Epithelial cell of esophagus (primary cell): ENCODE data around the gene CACNA1B.

Source experiments
- DNase-seq: peaks from one replicate; pipeline ENCODE4 v3.0.0; 2010; ENCODE audit warnings: low read depth
- H3K4me3 ChIP-seq: 2 replicates; pipeline ENCODE4 v1.5.1; 2011; ENCODE audit warnings: mild to moderate bottlenecking, low read length, control low read depth
- TF ChIP-seq, protein P1 (sequence below): IDR thresholded peaks from 2 replicates; pipeline ENCODE4 v1.5.1; 2011; ENCODE audit warnings: low read depth, mild to moderate bottlenecking, low read length, control low read depth, inconsistent platforms; ENCODE audit not compliant: insufficient read depth; ENCODE audit errors: missing control alignments

CACNA1B gene

DNA sequence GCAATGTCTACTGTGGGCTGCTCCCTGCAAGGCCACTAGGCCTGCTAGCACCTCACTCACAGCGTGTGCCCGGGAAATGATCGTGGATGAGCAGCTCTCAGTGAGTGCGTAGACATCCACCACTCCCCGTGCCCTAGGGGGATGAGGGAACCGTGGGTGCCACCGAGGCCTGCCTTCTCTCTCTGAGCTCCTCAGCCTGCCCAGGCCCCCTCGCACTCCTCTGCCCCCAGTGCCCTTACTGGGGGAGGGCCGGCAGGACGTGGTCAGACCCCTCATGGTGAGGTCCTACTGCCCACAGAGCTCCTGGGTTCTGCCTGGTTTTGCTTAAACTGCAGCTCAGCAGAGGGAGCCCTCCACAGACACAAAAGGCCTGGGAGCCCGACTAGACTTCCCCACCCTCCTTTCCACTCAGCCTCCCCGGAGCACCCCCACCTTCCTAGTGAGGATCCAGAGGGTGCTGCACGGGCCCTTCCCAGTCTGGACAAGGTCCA lies 220.0 kb downstream of the CACNA1B start:
- TF ChIP-seq, protein P1, sequence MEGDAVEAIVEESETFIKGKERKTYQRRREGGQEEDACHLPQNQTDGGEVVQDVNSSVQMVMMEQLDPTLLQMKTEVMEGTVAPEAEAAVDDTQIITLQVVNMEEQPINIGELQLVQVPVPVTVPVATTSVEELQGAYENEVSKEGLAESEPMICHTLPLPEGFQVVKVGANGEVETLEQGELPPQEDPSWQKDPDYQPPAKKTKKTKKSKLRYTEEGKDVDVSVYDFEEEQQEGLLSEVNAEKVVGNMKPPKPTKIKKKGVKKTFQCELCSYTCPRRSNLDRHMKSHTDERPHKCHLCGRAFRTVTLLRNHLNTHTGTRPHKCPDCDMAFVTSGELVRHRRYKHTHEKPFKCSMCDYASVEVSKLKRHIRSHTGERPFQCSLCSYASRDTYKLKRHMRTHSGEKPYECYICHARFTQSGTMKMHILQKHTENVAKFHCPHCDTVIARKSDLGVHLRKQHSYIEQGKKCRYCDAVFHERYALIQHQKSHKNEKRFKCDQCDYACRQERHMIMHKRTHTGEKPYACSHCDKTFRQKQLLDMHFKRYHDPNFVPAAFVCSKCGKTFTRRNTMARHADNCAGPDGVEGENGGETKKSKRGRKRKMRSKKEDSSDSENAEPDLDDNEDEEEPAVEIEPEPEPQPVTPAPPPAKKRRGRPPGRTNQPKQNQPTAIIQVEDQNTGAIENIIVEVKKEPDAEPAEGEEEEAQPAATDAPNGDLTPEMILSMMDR: no peak
- no peak overlapping the region for H3K4me3 ChIP-seq
- DNase-seq: no peak

DNA sequence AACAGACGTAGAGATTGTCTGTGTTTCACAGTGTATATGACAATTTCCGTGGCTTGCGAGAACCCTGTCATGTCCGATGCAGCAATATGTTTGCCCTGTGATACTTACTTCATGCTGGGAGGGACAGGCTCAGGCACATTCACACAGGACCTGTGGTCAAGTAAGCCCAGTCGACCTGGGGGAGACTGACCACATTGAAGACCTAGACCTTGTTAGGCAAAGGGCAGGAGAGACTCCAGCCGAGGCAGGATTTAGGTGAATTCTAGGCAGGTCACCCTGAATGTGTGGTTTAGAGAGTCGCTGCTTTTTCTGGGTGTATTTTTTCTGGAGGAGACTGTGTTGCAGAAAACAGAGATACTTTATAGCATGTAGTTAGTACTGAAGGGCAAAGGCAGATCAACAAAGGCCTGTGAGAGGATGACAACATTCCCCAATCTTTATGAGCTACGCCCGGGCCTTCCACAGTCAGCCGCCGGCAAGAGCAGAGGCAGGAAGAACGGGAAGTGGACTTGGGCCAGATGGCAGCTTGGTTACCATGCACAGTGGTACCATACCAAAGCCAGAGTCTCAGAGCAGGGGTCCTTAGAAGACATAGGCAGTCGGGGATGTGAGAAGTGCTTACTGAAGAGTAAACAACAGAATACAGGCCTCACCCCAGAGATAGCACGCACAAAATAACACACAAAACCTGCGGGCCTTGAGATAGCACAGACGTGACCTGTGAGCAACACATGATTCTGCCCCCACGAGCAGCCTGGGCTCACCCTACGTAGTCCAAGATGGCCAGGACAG lies 220.7 kb downstream of the CACNA1B start:
- no peak for DNase-seq
- TF ChIP-seq, protein P1: no peak
- no peak overlapping the region for H3K4me3 ChIP-seq

DNA sequence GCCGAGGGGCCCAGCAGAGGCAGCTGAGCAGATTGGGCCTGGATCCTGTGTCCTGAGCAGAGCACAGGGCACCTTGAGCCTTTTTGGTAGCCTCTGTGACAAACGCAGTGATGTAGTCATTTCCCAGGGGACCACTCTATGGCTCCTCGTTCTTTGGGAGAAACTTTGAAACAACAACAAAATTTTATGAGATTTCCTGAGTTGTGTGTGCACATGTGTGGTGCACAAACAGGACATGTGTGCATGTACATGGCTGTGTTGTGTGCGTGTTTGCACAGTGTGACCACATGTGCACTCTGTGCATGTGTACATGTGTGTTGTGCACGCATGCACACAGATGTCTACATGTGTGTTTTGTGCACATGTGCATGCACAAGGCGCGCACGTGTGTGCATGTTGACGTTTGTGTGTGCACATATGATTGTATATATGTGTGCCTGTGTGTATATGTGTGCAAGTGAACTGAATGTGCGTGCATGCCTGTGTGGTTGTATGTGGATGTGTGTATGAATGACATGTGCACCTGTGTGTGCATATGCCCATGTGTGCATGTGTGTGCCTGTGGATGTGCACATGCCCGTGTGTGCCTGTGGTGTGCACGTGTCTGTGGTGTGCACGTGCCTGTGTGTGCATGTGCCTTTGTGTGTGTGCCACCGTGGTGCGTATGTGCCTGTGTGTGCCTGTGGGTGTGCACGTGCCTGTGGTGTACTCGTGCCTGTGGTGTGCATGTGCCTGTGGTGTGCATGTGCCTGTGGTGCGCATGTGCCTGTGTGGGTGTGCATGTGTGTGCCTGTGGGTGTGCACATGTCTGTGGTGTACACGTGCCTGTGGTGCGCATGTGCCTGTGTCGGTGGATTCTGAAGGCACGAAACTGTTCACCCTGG lies 221.6 kb downstream of the CACNA1B start:
- DNase-seq: no peak
- no peak overlapping the region for H3K4me3 ChIP-seq
- TF ChIP-seq, protein P1: no peak

DNA sequence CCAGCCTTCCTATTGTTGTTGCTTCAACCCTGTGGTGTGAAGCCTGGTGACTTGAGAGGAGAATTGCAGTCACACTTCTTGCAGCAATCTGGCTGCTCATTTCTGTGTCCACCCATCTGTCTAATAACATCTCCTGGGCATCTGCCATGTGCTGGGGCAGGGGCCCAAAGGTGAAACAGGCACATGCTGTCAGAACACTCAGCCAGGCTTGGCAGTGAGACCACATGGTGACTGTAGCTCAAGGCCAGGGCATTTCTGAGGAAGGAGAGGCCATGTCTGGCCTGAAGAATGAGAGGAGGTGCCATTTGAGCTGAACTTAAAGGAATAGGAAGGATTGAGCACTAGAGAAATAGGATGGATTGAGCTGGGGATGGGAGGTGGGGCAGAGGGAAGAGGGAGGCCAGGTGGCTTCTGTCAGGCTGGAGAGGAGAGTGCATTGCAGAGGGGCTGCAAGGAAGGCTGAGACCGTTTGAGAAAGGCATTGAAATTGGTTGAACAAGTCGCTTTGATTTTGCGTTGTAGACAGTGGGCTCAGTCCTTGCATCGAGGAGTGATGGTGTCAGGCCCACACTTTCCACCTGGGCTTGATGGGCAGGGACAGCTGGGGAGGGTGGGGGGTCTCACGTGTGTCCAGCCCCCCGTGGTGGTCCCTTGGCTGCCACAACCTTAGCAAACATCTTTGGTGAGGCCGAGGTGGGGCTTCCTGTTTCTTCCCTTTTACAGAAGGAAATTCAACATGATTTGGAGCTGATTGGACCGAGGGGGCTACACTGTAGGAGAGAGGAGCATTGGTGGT lies 222.4 kb downstream of the CACNA1B start:
- DNase-seq: no peak
- no peak overlapping the region for H3K4me3 ChIP-seq
- TF ChIP-seq, protein P1: no peak

DNA sequence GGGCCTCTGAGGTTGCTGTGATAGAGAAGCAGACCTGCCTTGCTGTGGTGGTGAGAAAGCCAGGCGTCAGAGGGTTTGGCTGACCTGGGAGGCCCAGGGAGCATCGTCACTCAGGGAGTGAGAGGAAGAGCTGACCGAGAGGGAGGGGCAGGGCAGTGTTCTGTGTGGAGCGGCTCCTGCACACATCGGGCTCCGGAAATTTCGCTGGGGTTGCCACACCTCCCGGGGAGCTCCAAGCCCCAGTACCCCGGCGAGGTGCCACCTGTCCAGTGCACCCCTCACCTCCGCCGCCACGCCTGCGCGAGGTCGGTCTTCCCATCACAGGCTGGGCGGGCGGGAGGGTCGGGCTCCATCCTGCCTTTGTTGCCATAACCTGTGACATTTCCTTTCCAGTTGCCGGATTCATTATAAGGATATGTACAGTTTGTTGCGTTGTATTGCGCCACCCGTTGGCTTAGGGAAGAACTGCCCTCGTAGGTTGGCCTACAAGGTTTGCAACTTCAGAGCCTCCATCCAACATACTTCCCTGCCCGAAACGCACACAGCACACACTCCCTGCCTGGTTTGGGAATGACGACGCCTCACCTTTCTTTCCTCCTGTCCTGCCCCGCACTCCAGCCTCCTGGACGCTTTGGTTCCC lies 223.2 kb downstream of the CACNA1B start:
- TF ChIP-seq, protein P1: no peak
- no peak for DNase-seq
- no peak overlapping the region for H3K4me3 ChIP-seq
